Right lobe of liver (tissue), 6 donors: ENCODE measurements around the gene GATD1. TPM values are rescaled to one million over a fixed set of nuclear protein-coding genes. Genes with fewer than 3 reads are reported as not detected.

Source experiments
- ATAC-seq, 4 donors: fragments of 200-7000 bp; cut with Tn5 transposase; one replicate each; pipeline ENCODE4 v1.9.1; 2020; ENCODE audit warnings: mild to moderate bottlenecking in 4 of 4, moderate library complexity in 4 of 4
- DNase-seq, 3 donors: peaks; one replicate each; pipeline ENCODE4 v3.0.0-alpha.2; 2020
- H3K27ac ChIP-seq, 3 donors: fragments of 200-600 bp; one replicate each; pipeline ENCODE4 v1.8.0; 2022
- H3K27me3 ChIP-seq, 2 donors: fragments of 200-600 bp; one replicate each; pipeline ENCODE4 v1.8.0; 2022
- H3K36me3 ChIP-seq, 4 donors: fragments of 200-600 bp; sonication (generic) in 1 of 4; one replicate each; pipeline versions ENCODE4 v1.5.1 to v1.8.0; 2017 to 2022; ENCODE audit warnings: control low read depth in 1 of 4
- H3K4me1 ChIP-seq, 4 donors: fragments of 200-600 bp; sonication (generic) in 1 of 4; one replicate each; pipeline versions ENCODE4 v1.5.1 to v1.8.0; 2017 to 2022; ENCODE audit warnings: control low read depth in 1 of 4
- H3K4me3 ChIP-seq, 3 donors: fragments of 200-600 bp; one replicate each; pipeline ENCODE4 v1.8.0; 2022
- H3K9me3 ChIP-seq, 4 donors: fragments of 200-600 bp; sonication (generic) in 1 of 4; one replicate each; pipeline versions ENCODE4 v1.5.1 to v1.8.0; 2017 to 2022; ENCODE audit warnings: control low read depth in 1 of 4
- POLR2A ChIP-seq: fragments of 450-650 bp; IDR thresholded peaks from one replicate; pipeline ENCODE4 v1.6.1; 2017; ENCODE audit warnings: antibody characterized with exemption, mild to moderate bottlenecking
- WGBS: methylation state at CpG from one replicate; pipeline ENCODE4 v1.1.6; 2018; ENCODE audit warnings: low coverage, low lambda C conversion rate; ENCODE audit not compliant: insufficient coverage; ENCODE audit errors: missing lambda C conversion rate; 5-methylcytosine and 5-hydroxymethylcytosine counted together
- intact Hi-C, 2 donors: fragments of 100-400 bp; cut with DNase I; formaldehyde crosslinking; loops; one replicate each; pipeline versions ENCODE4 v1.11.2 to v1.14.1; 2022
- total RNA-seq, 6 experiments: library from RNA; depleted of rRNA in 2 of 6; stranded (reverse); fragments of >200 nt in 2 of 6; fragmentation: NEBNext Ultra II Directional in 3 of 6; extraction: Animal tissue kit (Norgen Biotek cat#: 25700) in 3 of 6; gene quantifications; one replicate each; pipeline versions ENCODE4 v1.1.0 to v1.2.4, GENCODE V29; 2016 to 2023
- TF ChIP-seq, protein P1 (sequence below), 4 donors: fragments of 200-600 bp in 3 of 4; fragments of 450-650 bp in 1 of 4; IDR thresholded peaks; one replicate each; pipeline versions ENCODE4 v1.5.1 to v1.8.0; 2016 to 2022; ENCODE audit warnings: antibody characterized with exemption in 4 of 4, mild to moderate bottlenecking in 2 of 4
- donor health status: DM: no; HTN: yes; CAD: no.
- donor health status: DM: no; HTN: no; CAD: no.
- donor health status: DM: no; HTN: no; CAD: no.
- donor health status: DM: no; HTN: yes; CAD: no.
- donor health status: DM: no; HTN: yes; CAD: no.

Gene GATD1
- total RNA-seq, 6 experiments from 2014 or later: 15.8 to 31.9 (median 27.7) TPM

DNA sequence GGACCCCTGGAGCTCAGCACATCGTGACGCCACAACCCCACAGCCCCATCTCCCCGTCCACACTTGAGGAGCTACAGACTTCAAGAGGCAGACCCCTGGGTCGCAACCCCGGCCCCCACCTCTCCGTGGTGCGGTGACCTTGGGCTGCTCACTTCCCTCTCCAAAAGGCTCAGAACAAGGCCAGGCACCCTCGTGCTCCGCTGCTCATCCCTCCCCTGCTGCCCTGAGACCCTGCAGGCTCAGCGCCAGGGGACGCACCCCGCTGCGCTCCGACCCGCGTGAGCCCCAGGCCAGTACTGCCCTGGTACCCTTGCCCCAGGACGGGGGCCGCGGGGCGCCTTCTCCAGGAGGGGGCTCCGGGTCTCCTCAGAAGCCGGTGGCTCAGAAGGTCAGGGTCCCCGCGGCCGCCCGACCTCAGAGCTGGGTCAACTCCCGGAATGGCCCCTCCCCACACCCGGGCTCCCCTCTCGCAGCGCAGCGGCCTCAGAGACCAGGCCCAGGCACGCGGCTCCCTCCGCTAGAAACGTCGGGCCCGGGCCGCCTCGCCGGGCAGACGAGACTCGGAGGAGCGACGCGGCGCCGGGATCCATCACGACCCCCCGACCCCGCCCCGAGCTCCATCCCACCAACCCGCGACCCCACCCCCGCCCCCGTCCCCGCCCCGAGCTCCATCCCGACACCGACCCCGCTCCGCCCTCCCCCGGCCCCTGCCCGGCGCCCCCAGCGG, 563 bp downstream of the GATD1 start:
- H3K4me1 ChIP-seq: peaks cover 0 to 22% (median 8%) of the 10 kb centered on the region in 4 donors
- peaks cover 0 to 5% (median 0%) of the 10 kb centered on the region in 4 donors for H3K36me3 ChIP-seq
- H3K4me3 ChIP-seq: peak overlapping the region; percentile 77 to 85 (median 80)
- no peak for TF ChIP-seq POLR2A
- TF ChIP-seq, protein P1, sequence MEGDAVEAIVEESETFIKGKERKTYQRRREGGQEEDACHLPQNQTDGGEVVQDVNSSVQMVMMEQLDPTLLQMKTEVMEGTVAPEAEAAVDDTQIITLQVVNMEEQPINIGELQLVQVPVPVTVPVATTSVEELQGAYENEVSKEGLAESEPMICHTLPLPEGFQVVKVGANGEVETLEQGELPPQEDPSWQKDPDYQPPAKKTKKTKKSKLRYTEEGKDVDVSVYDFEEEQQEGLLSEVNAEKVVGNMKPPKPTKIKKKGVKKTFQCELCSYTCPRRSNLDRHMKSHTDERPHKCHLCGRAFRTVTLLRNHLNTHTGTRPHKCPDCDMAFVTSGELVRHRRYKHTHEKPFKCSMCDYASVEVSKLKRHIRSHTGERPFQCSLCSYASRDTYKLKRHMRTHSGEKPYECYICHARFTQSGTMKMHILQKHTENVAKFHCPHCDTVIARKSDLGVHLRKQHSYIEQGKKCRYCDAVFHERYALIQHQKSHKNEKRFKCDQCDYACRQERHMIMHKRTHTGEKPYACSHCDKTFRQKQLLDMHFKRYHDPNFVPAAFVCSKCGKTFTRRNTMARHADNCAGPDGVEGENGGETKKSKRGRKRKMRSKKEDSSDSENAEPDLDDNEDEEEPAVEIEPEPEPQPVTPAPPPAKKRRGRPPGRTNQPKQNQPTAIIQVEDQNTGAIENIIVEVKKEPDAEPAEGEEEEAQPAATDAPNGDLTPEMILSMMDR (IDR thresholded peaks at IDR 0.05): no peak
- H3K9me3 ChIP-seq: no peaks in the 10 kb centered on the region
- peak overlapping the region; percentile 64 to 76 (median 69) for H3K27ac ChIP-seq
- H3K27me3 ChIP-seq: no peaks in the 10 kb centered on the region
- ATAC-seq (peak; percentile 0 to 4 (median 2)), DNase-seq (peak; percentile 43 to 69 (median 58))
- WGBS: 8% methylated on average over 8 of the region's 65 CpGs
- intact Hi-C loops: no loop called here

DNA sequence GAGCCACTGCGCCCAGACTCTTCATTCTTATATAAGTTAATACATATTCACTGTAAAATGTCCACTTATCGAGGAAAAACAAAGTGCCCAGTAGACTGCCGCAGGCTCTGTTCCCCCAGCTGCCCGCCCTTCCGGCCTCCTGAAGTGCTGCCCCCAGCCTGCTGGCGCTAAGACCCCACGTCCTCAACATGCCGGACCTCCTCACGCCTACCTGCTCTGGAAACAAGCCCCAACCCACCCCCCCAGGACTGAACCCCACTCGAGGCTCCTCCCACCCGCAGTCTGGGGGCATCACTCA, 1.1 kb downstream of the GATD1 start:
- TF ChIP-seq POLR2A: no peak
- TF ChIP-seq, protein P1 (IDR thresholded peaks at IDR 0.05): no peak
- DNase-seq: peak in 1 of 3 donors; percentile 56
- Histone ChIP-seq H3K9me3 (no peaks in the 10 kb centered on the region), H3K27me3 (no peaks in the 10 kb centered on the region), H3K4me3 (peak overlapping the region; percentile 77 to 85 (median 80)), H3K36me3 (peaks cover 0 to 6% (median 1%) of the 10 kb centered on the region in 4 donors), H3K27ac (no peak overlapping the region), H3K4me1 (peaks cover 0 to 22% (median 8%) of the 10 kb centered on the region in 4 donors)
- intact Hi-C loops: no loop called here
- ATAC-seq: no peak
- WGBS: 54% methylated on average over 11 of the region's 11 CpGs

DNA sequence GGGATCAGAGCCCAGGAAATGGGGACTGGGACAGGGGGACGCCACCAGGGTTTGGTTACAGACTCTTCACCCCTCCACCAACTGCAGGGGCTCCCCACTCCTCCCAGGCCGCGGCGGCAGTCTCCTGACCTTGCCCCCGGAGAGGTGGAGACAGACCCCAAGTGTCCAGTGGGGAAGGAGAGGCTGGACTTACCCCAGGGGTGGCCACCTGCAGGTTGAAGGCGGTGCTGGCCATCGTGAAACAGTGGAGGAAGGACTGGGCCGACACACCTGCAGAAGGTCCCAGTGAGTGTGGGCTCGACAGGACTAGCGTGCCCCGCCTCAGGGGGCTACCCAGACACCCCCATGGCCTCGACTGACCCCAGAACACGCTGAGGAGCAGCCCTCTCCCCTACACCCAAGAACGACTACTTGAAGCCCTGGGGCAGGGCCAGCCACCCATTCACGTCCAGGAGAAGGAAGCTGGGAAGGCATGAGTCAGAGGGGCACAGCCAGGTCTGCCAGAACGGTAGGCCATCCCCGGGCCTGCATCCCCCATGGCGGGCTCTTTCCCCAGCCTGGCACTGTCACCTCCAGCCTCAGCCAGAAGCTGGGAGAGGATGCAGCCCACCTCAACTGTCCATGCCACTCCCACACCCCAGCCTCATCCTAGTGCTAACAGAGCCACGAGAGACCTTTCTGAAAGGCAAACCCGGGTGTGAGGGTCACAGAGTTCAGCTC, 2.3 kb downstream of the GATD1 start:
- H3K27ac ChIP-seq: no peak overlapping the region
- no peak overlapping the region for H3K4me3 ChIP-seq
- DNase-seq (no peak), ATAC-seq (no peak)
- 93% methylated on average over 3 of the region's 20 CpGs for WGBS
- intact Hi-C loops: no loop called here
- peaks cover 0 to 22% (median 8%) of the 10 kb centered on the region in 4 donors for H3K4me1 ChIP-seq
- H3K9me3 ChIP-seq: no peaks in the 10 kb centered on the region
- TF ChIP-seq POLR2A: no peak
- TF ChIP-seq, protein P1 (IDR thresholded peaks at IDR 0.05): no peak
- H3K36me3 ChIP-seq: peaks cover 0 to 13% (median 6%) of the 10 kb centered on the region in 4 donors
- no peaks in the 10 kb centered on the region for H3K27me3 ChIP-seq

DNA sequence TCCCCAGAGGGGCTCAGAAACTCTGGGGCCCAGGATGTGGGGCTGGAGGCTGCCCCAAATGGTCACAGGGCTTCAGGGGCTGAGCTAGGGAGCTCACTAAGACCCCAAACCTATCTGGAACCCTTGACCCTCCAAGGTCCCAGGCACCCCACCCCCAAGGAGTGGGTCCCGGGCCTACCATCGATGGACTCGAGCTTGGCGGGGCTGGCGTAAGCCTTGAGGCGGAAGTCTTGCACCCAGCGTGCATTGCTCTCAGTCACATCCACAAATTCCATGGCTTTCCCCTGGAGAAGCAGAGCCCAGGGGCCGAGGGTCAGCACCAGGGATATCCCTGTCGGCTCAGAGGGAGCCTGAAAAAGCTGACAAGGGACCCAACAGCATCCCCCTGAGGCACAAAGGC, 3.5 kb downstream of the GATD1 start:
- H3K36me3 ChIP-seq: peaks cover 0 to 15% (median 6%) of the 10 kb centered on the region in 4 donors
- ATAC-seq (no peak), DNase-seq (no peak)
- no peak overlapping the region for H3K4me3 ChIP-seq
- H3K9me3 ChIP-seq: no peaks in the 10 kb centered on the region
- WGBS: 92% methylated on average over 5 of the region's 9 CpGs
- TF ChIP-seq, protein P1 (IDR thresholded peaks at IDR 0.05): no peak
- no peak for TF ChIP-seq POLR2A
- H3K4me1 ChIP-seq: peaks cover 0 to 13% (median 3%) of the 10 kb centered on the region in 4 donors
- H3K27ac ChIP-seq: no peak overlapping the region
- no peaks in the 10 kb centered on the region for H3K27me3 ChIP-seq
- intact Hi-C loops: no loop called here
